Measurements from ENCODE around the gene YPEL2.

GRCh38 chr17:59300941-59301340 lies 30.5 kb upstream of the YPEL2 start:
- TF ChIP-seq, protein P1, sequence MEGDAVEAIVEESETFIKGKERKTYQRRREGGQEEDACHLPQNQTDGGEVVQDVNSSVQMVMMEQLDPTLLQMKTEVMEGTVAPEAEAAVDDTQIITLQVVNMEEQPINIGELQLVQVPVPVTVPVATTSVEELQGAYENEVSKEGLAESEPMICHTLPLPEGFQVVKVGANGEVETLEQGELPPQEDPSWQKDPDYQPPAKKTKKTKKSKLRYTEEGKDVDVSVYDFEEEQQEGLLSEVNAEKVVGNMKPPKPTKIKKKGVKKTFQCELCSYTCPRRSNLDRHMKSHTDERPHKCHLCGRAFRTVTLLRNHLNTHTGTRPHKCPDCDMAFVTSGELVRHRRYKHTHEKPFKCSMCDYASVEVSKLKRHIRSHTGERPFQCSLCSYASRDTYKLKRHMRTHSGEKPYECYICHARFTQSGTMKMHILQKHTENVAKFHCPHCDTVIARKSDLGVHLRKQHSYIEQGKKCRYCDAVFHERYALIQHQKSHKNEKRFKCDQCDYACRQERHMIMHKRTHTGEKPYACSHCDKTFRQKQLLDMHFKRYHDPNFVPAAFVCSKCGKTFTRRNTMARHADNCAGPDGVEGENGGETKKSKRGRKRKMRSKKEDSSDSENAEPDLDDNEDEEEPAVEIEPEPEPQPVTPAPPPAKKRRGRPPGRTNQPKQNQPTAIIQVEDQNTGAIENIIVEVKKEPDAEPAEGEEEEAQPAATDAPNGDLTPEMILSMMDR (conservative IDR thresholded peaks at IDR 0.05 in 1 of 2, IDR thresholded peaks at IDR 0.05 in 1 of 2; ENCODE audit: low read depth in 1 of 2, low read length in 2 of 2), result no peak
- TF ChIP-seq EZH2 (IDR thresholded peaks at IDR 0.05; ENCODE audit: low read length, missing control alignments), result no peak
